Astrocyte (in vitro differentiated cells and primary cell): ENCODE measurements around the gene TCP11. TPM values are rescaled to one million over a fixed set of nuclear protein-coding genes. Genes with fewer than 3 reads are reported as not detected.
A peak's percentile ranks its signal among the peaks of the same experiment; 100 is the strongest.

ENCODE experiments used
- DNase-seq: peaks from one replicate; pipeline ENCODE4 v3.0.0-alpha.2; 2010; ENCODE audit warnings: low read depth
- FAIRE-seq: peaks from 2 replicates; lab custom pipeline; 2011; peaks lifted over from hg19 to GRCh38; lab: Jason Lieb, UNC
- H2AFZ ChIP-seq: 2 replicates; pipeline ENCODE4 v1.6.0; 2012; ENCODE audit warnings: low read depth, low read length, inconsistent platforms
- H3K27ac ChIP-seq: 2 replicates; pipeline ENCODE4 v1.5.1; 2011; ENCODE audit warnings: low read depth, low read length, inconsistent platforms
- H3K27me3 ChIP-seq: 2 replicates; pipeline ENCODE4 v1.6.0; 2011; ENCODE audit warnings: low read length, inconsistent platforms; ENCODE audit not compliant: insufficient read depth
- H3K36me3 ChIP-seq: 2 replicates; pipeline ENCODE4 v1.5.1; 2011; ENCODE audit warnings: low read length, inconsistent platforms; ENCODE audit not compliant: insufficient read depth
- H3K4me1 ChIP-seq: 2 replicates; pipeline ENCODE4 v1.5.1; 2011; ENCODE audit warnings: low read length, inconsistent platforms; ENCODE audit not compliant: insufficient read depth
- H3K4me2 ChIP-seq: 2 replicates; pipeline ENCODE4 v1.6.0; 2012; ENCODE audit warnings: low read length, inconsistent platforms
- H3K4me3 ChIP-seq: 2 replicates; pipeline ENCODE4 v1.5.1; 2011; ENCODE audit warnings: low read depth, mild to moderate bottlenecking, low read length, inconsistent platforms; ENCODE audit not compliant: insufficient read depth
- H3K79me2 ChIP-seq: 2 replicates; pipeline ENCODE4 v1.6.0; 2012; ENCODE audit warnings: mild to moderate bottlenecking, low read length, inconsistent platforms; ENCODE audit not compliant: insufficient read depth
- H3K9ac ChIP-seq: 2 replicates; pipeline ENCODE4 v1.6.0; 2012; ENCODE audit warnings: mild to moderate bottlenecking, low read length, inconsistent platforms
- H3K9me3 ChIP-seq: 2 replicates; pipeline ENCODE4 v1.5.1; 2012; ENCODE audit warnings: low read depth, mild to moderate bottlenecking, low read length, inconsistent platforms; ENCODE audit not compliant: insufficient read depth
- H4K20me1 ChIP-seq: 2 replicates; pipeline ENCODE4 v1.6.0; 2012; ENCODE audit warnings: low read length, inconsistent platforms; ENCODE audit not compliant: insufficient read depth
- H3K27ac Mint-ChIP-seq: one replicate; pipeline ENCODE4 v1.8.0; 2021; ENCODE audit warnings: mild to moderate bottlenecking, mixed read lengths; ENCODE audit not compliant: unreplicated experiment
- H3K27me3 Mint-ChIP-seq: one replicate; pipeline ENCODE4 v1.8.0; 2021; ENCODE audit warnings: low read depth, mixed read lengths; ENCODE audit not compliant: unreplicated experiment
- H3K36me3 Mint-ChIP-seq: one replicate; pipeline ENCODE4 v1.8.0; 2021; ENCODE audit warnings: low read depth, mixed read lengths; ENCODE audit not compliant: unreplicated experiment
- H3K4me1 Mint-ChIP-seq: one replicate; pipeline ENCODE4 v1.8.0; 2021; ENCODE audit warnings: low read depth, mixed read lengths; ENCODE audit not compliant: unreplicated experiment
- H3K4me3 Mint-ChIP-seq: one replicate; pipeline ENCODE4 v1.8.0; 2021; ENCODE audit warnings: mild to moderate bottlenecking, moderate library complexity, mixed read lengths; ENCODE audit not compliant: unreplicated experiment
- H3K9me3 Mint-ChIP-seq: one replicate; pipeline ENCODE4 v1.8.0; 2021; ENCODE audit warnings: mild to moderate bottlenecking, mixed read lengths; ENCODE audit not compliant: unreplicated experiment
- CTCF ChIP-seq: IDR thresholded peaks from 2 replicates; pipeline ENCODE4 v1.5.1; 2011; ENCODE audit warnings: low read depth, mild to moderate bottlenecking, inconsistent platforms, low read length, moderate library complexity; ENCODE audit not compliant: insufficient read depth
- EZH2 ChIP-seq: IDR thresholded peaks from 2 replicates; pipeline ENCODE4 v1.6.1; 2012; ENCODE audit warnings: mild to moderate bottlenecking, low read length, inconsistent platforms; ENCODE audit not compliant: insufficient read depth
- total RNA-seq: library from RNA; stranded (reverse); gene quantifications from 2 replicates; pipeline ENCODE4 v1.2.1, GENCODE V29; 2021

The TCP11 gene
- total RNA-seq, 1 donor from 2014 or later: not detected

DNA sequence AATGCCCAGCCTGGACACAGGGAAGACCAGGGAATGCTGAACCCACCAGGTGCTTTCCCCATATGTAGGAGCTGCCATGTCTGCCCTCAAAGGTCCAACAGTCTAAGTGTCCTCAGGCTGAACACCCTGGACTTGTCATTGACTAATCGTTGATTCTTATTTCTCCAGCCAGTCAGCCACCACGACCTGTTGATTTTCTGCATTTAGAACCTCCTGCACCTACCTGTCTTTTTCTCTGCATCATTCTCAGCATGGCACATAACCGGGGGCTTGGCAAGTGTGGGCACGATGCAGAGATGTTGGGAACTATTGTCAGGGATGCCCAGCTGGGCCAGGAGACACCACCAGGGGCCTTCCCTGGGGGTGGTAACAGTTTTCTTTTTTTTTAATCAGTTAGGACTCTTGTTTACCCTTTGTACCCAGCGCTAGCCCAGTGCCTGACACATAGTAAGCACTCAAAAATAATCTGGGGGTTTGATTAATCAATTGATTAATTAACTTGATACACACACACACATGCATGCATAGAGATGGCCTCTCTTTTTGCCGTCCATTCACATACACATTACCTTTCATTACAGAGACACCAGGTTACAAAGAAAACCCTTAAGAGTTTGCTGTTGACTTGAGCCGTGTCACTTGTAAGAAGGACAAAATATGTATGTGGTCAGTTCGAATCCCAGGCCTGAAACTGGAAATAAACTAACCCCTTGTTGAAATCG is 43.6 kb upstream of the TCP11 start:
- Histone ChIP-seq H3K4me3 (no peak overlapping the region), H2AFZ (no peak overlapping the region), H3K4me1 (peaks cover 26% of the 10 kb centered on the region), H3K9ac (no peak overlapping the region), H3K79me2 (no peaks in the 10 kb centered on the region), H3K4me2 (peak overlapping the region; percentile 21), H4K20me1 (no peaks in the 10 kb centered on the region), H3K27ac (no peak overlapping the region), H3K27me3 (no peaks in the 10 kb centered on the region), H3K9me3 (no peaks in the 10 kb centered on the region), H3K36me3 (no peaks in the 10 kb centered on the region)
- peak overlapping the region; percentile 1 for H3K27ac Mint-ChIP-seq
- peaks cover 17% of the 10 kb centered on the region for H3K4me1 Mint-ChIP-seq
- H3K9me3 Mint-ChIP-seq: peaks cover 2% of the 10 kb centered on the region
- DNase-seq (no peak), FAIRE-seq (no peak)
- no peaks in the 10 kb centered on the region for H3K27me3 Mint-ChIP-seq
- H3K4me3 Mint-ChIP-seq: no peak overlapping the region
- no peak for TF ChIP-seq EZH2
- TF ChIP-seq CTCF: no peak
- H3K36me3 Mint-ChIP-seq: no peaks in the 10 kb centered on the region

- H3K79me2 ChIP-seq: no peaks in the 10 kb centered on the region
- no peak for DNase-seq
- Mint-ChIP-seq H3K4me1 (peaks cover 17% of the 10 kb centered on the region), H3K27me3 (no peaks in the 10 kb centered on the region), H3K9me3 (peaks cover 2% of the 10 kb centered on the region), H3K27ac (no peak overlapping the region), H3K4me3 (no peak overlapping the region), H3K36me3 (no peaks in the 10 kb centered on the region)
- H3K9me3 ChIP-seq: no peaks in the 10 kb centered on the region
- H3K36me3 ChIP-seq: no peaks in the 10 kb centered on the region
- FAIRE-seq: no peak
- H3K27ac ChIP-seq: no peak overlapping the region
- H3K4me1 ChIP-seq: peaks cover 28% of the 10 kb centered on the region
- H3K4me2 ChIP-seq: no peak overlapping the region
- no peaks in the 10 kb centered on the region for H3K27me3 ChIP-seq
- no peak overlapping the region for H3K4me3 ChIP-seq
- H3K9ac ChIP-seq: no peak overlapping the region
- TF ChIP-seq CTCF (no peak), EZH2 (no peak)
- no peak overlapping the region for H2AFZ ChIP-seq
- no peaks in the 10 kb centered on the region for H4K20me1 ChIP-seq
Observed at GRCh38 chr6:35183935-35184334, 42.8 kb upstream of the TCP11 start.

- Histone ChIP-seq H3K27ac (no peak overlapping the region), H3K4me3 (no peak overlapping the region), H3K4me1 (peaks cover 35% of the 10 kb centered on the region), H3K79me2 (no peaks in the 10 kb centered on the region), H3K27me3 (no peaks in the 10 kb centered on the region), H3K36me3 (no peaks in the 10 kb centered on the region), H4K20me1 (no peaks in the 10 kb centered on the region), H3K4me2 (no peak overlapping the region), H2AFZ (no peak overlapping the region), H3K9me3 (no peaks in the 10 kb centered on the region), H3K9ac (no peak overlapping the region)
- no peak overlapping the region for H3K4me3 Mint-ChIP-seq
- no peak overlapping the region for H3K27ac Mint-ChIP-seq
- no peaks in the 10 kb centered on the region for H3K36me3 Mint-ChIP-seq
- peaks cover 2% of the 10 kb centered on the region for H3K27me3 Mint-ChIP-seq
- peaks cover 24% of the 10 kb centered on the region for H3K4me1 Mint-ChIP-seq
- TF ChIP-seq CTCF (no peak), EZH2 (no peak)
- peaks cover 2% of the 10 kb centered on the region for H3K9me3 Mint-ChIP-seq
- FAIRE-seq: no peak
- no peak for DNase-seq
Observed at GRCh38 chr6:35183281-35183680, 42.1 kb upstream of the TCP11 start.
